ENCODE results near the gene C17orf58. TPM values are rescaled to one million over a fixed set of nuclear protein-coding genes. Genes with fewer than 3 reads are reported as not detected.

C17orf58 gene
- total RNA-seq, 4 donors from 2014 or later = 5.1 to 10.4 (median 7.9) TPM

GRCh38 chr17:67950945-67951344 is 45.3 kb downstream of the C17orf58 start:
- no peak for TF ChIP-seq CTCF (IDR thresholded peaks at IDR 0.05; ENCODE audit: low read depth)

GRCh38 chr17:67947325-67947813 is 48.9 kb downstream of the C17orf58 start:
- TF ChIP-seq CTCF (IDR thresholded peaks at IDR 0.05; ENCODE audit: low read depth) = no peak

GRCh38 chr17:67946513-67946912 is 49.8 kb downstream of the C17orf58 start:
- TF ChIP-seq CTCF (IDR thresholded peaks at IDR 0.05; ENCODE audit: low read depth) = no peak

- TF ChIP-seq CTCF (IDR thresholded peaks at IDR 0.05; ENCODE audit: low read depth) = no peak
Observed at GRCh38 chr17:67944035-67944434, 52.2 kb downstream of the C17orf58 start.

GRCh38 chr17:67942810-67943209 is 53.5 kb downstream of the C17orf58 start:
- no peak for TF ChIP-seq CTCF (IDR thresholded peaks at IDR 0.05; ENCODE audit: low read depth)

Small RNA genes lying within 50 kb of the gene (small RNA-seq; reads per million reads assigned to genes)
- not detected for gene RN7SL622P

Other genes starting within 250 kb of the C17orf58 start
- gene BPTF, start 171.0 kb downstream of the C17orf58 start, total RNA-seq = 10 to 100 TPM; 64.4 to 95.9 (median 77.5) TPM
- 10 to 100 TPM in 3 of 4 donors, 1 to 10 TPM in 1; 8.3 to 24.5 (median 16.5) TPM for gene KPNA2, start 39.3 kb upstream of the C17orf58 start, total RNA-seq

Measured in subcutaneous adipose tissue (tissue), 4 donors.